ENCODE results near the gene GPS2. TPM values are rescaled to one million over a fixed set of nuclear protein-coding genes. Genes with fewer than 3 reads are reported as not detected.

The GPS2 gene
- total and polyA plus RNA-seq, 8 donors: 48.2 to 102 (median 80.8) TPM

- DNase-seq (peak in 2 of 4 donors; percentile 60 to 81), ATAC-seq (peak; percentile 72)
- peaks cover 0 to 23% of the 10 kb centered on the region in 2 donors for H3K36me3 ChIP-seq
- no peak for TF ChIP-seq CTCF (IDR thresholded peaks at IDR 0.05)
- peak overlapping the region; percentile 46 to 88 for H3K27ac ChIP-seq
- H3K9me3 ChIP-seq: no peaks in the 10 kb centered on the region
- H3K27me3 ChIP-seq: peaks cover 10 to 58% of the 10 kb centered on the region in 2 donors
- peaks cover 3 to 46% of the 10 kb centered on the region in 2 donors for H3K4me1 ChIP-seq
- H3K4me3 ChIP-seq: peak overlapping the region; percentile 56 to 59
- intact Hi-C loops (cut with DNase I): no loop called here
Measured at GRCh38 chr17:7262935-7263800, 52.0 kb downstream of the GPS2 start.

Other genes starting within 250 kb of the GPS2 start
Only the 30 nearest of the 34 such genes appear.
- 1 to 10 TPM; 1.0 to 2.7 TPM for gene ASGR2, start 200.5 kb downstream of the GPS2 start, total RNA-seq
- gene ASGR2, start 200.5 kb downstream of the GPS2 start, polyA plus RNA-seq (ENCODE audit: insufficient read length in 6 of 6): under 1 TPM; 0.34 to 0.76 (median 0.51) TPM
- gene ASGR1, start 136.0 kb downstream of the GPS2 start, total RNA-seq: 1 to 10 TPM; 2.4 to 7.7 TPM
- 10 to 100 TPM in 4 of 6 donors, 1 to 10 TPM in 2; 8.7 to 13.0 (median 11.0) TPM for gene ASGR1, start 136.0 kb downstream of the GPS2 start, polyA plus RNA-seq (ENCODE audit: insufficient read length in 6 of 6)
- gene DLG4, start 95.5 kb downstream of the GPS2 start, total RNA-seq: 10 to 100 TPM; 25.9 to 33.8 TPM
- 10 to 100 TPM; 35.6 to 60.0 (median 47.6) TPM for gene DLG4, start 95.5 kb downstream of the GPS2 start, polyA plus RNA-seq (ENCODE audit: insufficient read length in 6 of 6)
- 100 to 1,000 TPM; 610 to 654 TPM for gene ACADVL, start 95.4 kb downstream of the GPS2 start, total RNA-seq
- 100 to 1,000 TPM; 285 to 403 (median 362) TPM for gene ACADVL, start 95.4 kb downstream of the GPS2 start, polyA plus RNA-seq (ENCODE audit: insufficient read length in 6 of 6)
- 10 to 100 TPM; 36.9 to 46.3 TPM for gene DVL2, start 80.8 kb downstream of the GPS2 start, total RNA-seq
- gene DVL2, start 80.8 kb downstream of the GPS2 start, polyA plus RNA-seq (ENCODE audit: insufficient read length in 6 of 6): 10 to 100 TPM; 51.7 to 59.7 (median 54.6) TPM
- 10 to 100 TPM; 31.1 to 45.4 TPM for gene PHF23, start 75.9 kb downstream of the GPS2 start, total RNA-seq
- 10 to 100 TPM; 32.8 to 51.2 (median 46.1) TPM for gene PHF23, start 75.9 kb downstream of the GPS2 start, polyA plus RNA-seq (ENCODE audit: insufficient read length in 6 of 6)
- 100 to 1,000 TPM; 545 to 559 TPM for gene GABARAP, start 72.9 kb downstream of the GPS2 start, total RNA-seq
- gene GABARAP, start 72.9 kb downstream of the GPS2 start, polyA plus RNA-seq (ENCODE audit: insufficient read length in 6 of 6): 100 to 1,000 TPM; 442 to 526 (median 470) TPM
- gene CTDNEP1, start 63.6 kb downstream of the GPS2 start, total RNA-seq: 100 to 1,000 TPM; 134 to 171 TPM
- gene CTDNEP1, start 63.6 kb downstream of the GPS2 start, polyA plus RNA-seq (ENCODE audit: insufficient read length in 6 of 6): 100 to 1,000 TPM; 133 to 154 (median 146) TPM
- gene ELP5, start 63.1 kb downstream of the GPS2 start, total RNA-seq: 10 to 100 TPM; 26.5 to 46.6 TPM
- 10 to 100 TPM; 36.6 to 49.7 (median 42.9) TPM for gene ELP5, start 63.1 kb downstream of the GPS2 start, polyA plus RNA-seq (ENCODE audit: insufficient read length in 6 of 6)
- 100 to 1,000 TPM; 187 to 197 TPM for gene CLDN7, start 52.9 kb downstream of the GPS2 start, total RNA-seq
- gene CLDN7, start 52.9 kb downstream of the GPS2 start, polyA plus RNA-seq (ENCODE audit: insufficient read length in 6 of 6): 10 to 100 TPM; 26.0 to 37.0 (median 34.8) TPM
- gene SLC2A4, start 33.6 kb downstream of the GPS2 start, total RNA-seq: under 1 TPM; 0.60 to 0.85 TPM
- 1 to 10 TPM in 4 of 6 donors, under 1 TPM in 2; 0.93 to 1.5 (median 1.3) TPM for gene SLC2A4, start 33.6 kb downstream of the GPS2 start, polyA plus RNA-seq (ENCODE audit: insufficient read length in 6 of 6)
- gene YBX2, start 20.7 kb downstream of the GPS2 start, total RNA-seq: under 1 TPM; 0.37 to 0.67 TPM
- gene YBX2, start 20.7 kb downstream of the GPS2 start, polyA plus RNA-seq (ENCODE audit: insufficient read length in 6 of 6): 1 to 10 TPM; 1.3 to 2.5 (median 1.6) TPM
- 100 to 1,000 TPM; 307 to 622 TPM for gene EIF5A, start 7.7 kb downstream of the GPS2 start, total RNA-seq
- gene EIF5A, start 7.7 kb downstream of the GPS2 start, polyA plus RNA-seq (ENCODE audit: insufficient read length in 6 of 6): 100 to 1,000 TPM; 213 to 323 (median 262) TPM
- gene NEURL4, start 14.0 kb upstream of the GPS2 start, total RNA-seq: 10 to 100 TPM; 27.8 to 35.2 TPM
- 10 to 100 TPM; 22.2 to 36.8 (median 27.9) TPM for gene NEURL4, start 14.0 kb upstream of the GPS2 start, polyA plus RNA-seq (ENCODE audit: insufficient read length in 6 of 6)
- gene ACAP1, start 21.2 kb upstream of the GPS2 start, total RNA-seq: 10 to 100 TPM in 1 of 2 donors, 1 to 10 TPM in 1; 9.9 to 51.4 TPM
- 10 to 100 TPM in 2 of 6 donors, 1 to 10 TPM in 4; 6.7 to 11.3 (median 8.1) TPM for gene ACAP1, start 21.2 kb upstream of the GPS2 start, polyA plus RNA-seq (ENCODE audit: insufficient read length in 6 of 6)
- 10 to 100 TPM; 10.3 to 10.7 TPM for gene KCTD11, start 36.8 kb upstream of the GPS2 start, total RNA-seq
- 10 to 100 TPM in 3 of 6 donors, 1 to 10 TPM in 3; 8.3 to 13.1 (median 9.9) TPM for gene KCTD11, start 36.8 kb upstream of the GPS2 start, polyA plus RNA-seq (ENCODE audit: insufficient read length in 6 of 6)
- gene TMEM95, start 39.8 kb upstream of the GPS2 start, total RNA-seq: not detected
- gene TMEM95, start 39.8 kb upstream of the GPS2 start, polyA plus RNA-seq (ENCODE audit: insufficient read length in 6 of 6): not detected
- gene TNK1, start 65.7 kb upstream of the GPS2 start, total RNA-seq: 1 to 10 TPM; 6.1 to 6.4 TPM
- gene TNK1, start 65.7 kb upstream of the GPS2 start, polyA plus RNA-seq (ENCODE audit: insufficient read length in 6 of 6): 1 to 10 TPM; 5.3 to 8.7 (median 6.4) TPM
- 10 to 100 TPM; 42.0 to 42.7 TPM for gene PLSCR3, start 79.2 kb upstream of the GPS2 start, total RNA-seq
- gene PLSCR3, start 79.2 kb upstream of the GPS2 start, polyA plus RNA-seq (ENCODE audit: insufficient read length in 6 of 6): 10 to 100 TPM; 46.0 to 62.5 (median 57.7) TPM
- gene TMEM256, start 88.7 kb upstream of the GPS2 start, total RNA-seq: 10 to 100 TPM; 50.7 to 56.0 TPM
- 10 to 100 TPM; 70.7 to 75.7 (median 72.5) TPM for gene TMEM256, start 88.7 kb upstream of the GPS2 start, polyA plus RNA-seq (ENCODE audit: insufficient read length in 6 of 6)
- gene NLGN2, start 92.5 kb upstream of the GPS2 start, total RNA-seq: 10 to 100 TPM; 14.8 to 20.1 TPM
- 10 to 100 TPM; 25.3 to 34.4 (median 30.1) TPM for gene NLGN2, start 92.5 kb upstream of the GPS2 start, polyA plus RNA-seq (ENCODE audit: insufficient read length in 6 of 6)
- not detected for gene SPEM1, start 105.0 kb upstream of the GPS2 start, total RNA-seq
- not detected for gene SPEM1, start 105.0 kb upstream of the GPS2 start, polyA plus RNA-seq (ENCODE audit: insufficient read length in 6 of 6)
- gene SPEM2, start 110.3 kb upstream of the GPS2 start, total RNA-seq: not detected
- gene SPEM2, start 110.3 kb upstream of the GPS2 start, polyA plus RNA-seq (ENCODE audit: insufficient read length in 6 of 6): not detected
- gene SPEM3, start 113.5 kb upstream of the GPS2 start, total RNA-seq: not detected
- gene SPEM3, start 113.5 kb upstream of the GPS2 start, polyA plus RNA-seq (ENCODE audit: insufficient read length in 6 of 6): not detected
- gene TMEM102, start 120.1 kb upstream of the GPS2 start, total RNA-seq: 1 to 10 TPM; 7.2 to 9.6 TPM
- gene TMEM102, start 120.1 kb upstream of the GPS2 start, polyA plus RNA-seq (ENCODE audit: insufficient read length in 6 of 6): 1 to 10 TPM; 2.1 to 3.3 (median 2.6) TPM
- gene FGF11, start 124.2 kb upstream of the GPS2 start, total RNA-seq: 1 to 10 TPM in 1 of 2 donors, under 1 TPM in 1; 0.97 to 1.7 TPM
- 1 to 10 TPM; 1.7 to 2.8 (median 2.3) TPM for gene FGF11, start 124.2 kb upstream of the GPS2 start, polyA plus RNA-seq (ENCODE audit: insufficient read length in 6 of 6)
- gene CHRNB1, start 129.7 kb upstream of the GPS2 start, total RNA-seq: 10 to 100 TPM; 10.6 to 12.1 TPM
- 10 to 100 TPM in 2 of 6 donors, 1 to 10 TPM in 4; 7.0 to 10.3 (median 9.6) TPM for gene CHRNB1, start 129.7 kb upstream of the GPS2 start, polyA plus RNA-seq (ENCODE audit: insufficient read length in 6 of 6)
- gene ZBTB4, start 164.3 kb upstream of the GPS2 start, total RNA-seq: 10 to 100 TPM; 46.2 to 63.2 TPM
- gene ZBTB4, start 164.3 kb upstream of the GPS2 start, polyA plus RNA-seq (ENCODE audit: insufficient read length in 6 of 6): 10 to 100 TPM; 39.7 to 49.7 (median 42.8) TPM
- gene SLC35G6, start 166.1 kb upstream of the GPS2 start, total RNA-seq: not detected
- under 1 TPM; 0.17 to 0.35 (median 0.35) TPM for gene SLC35G6, start 166.1 kb upstream of the GPS2 start, polyA plus RNA-seq (ENCODE audit: insufficient read length in 6 of 6)
- gene POLR2A, start 169.0 kb upstream of the GPS2 start, total RNA-seq: 100 to 1,000 TPM in 1 of 2 donors, 10 to 100 TPM in 1; 90.8 to 116 TPM
- gene POLR2A, start 169.0 kb upstream of the GPS2 start, polyA plus RNA-seq (ENCODE audit: insufficient read length in 6 of 6): 100 to 1,000 TPM in 4 of 6 donors, 10 to 100 TPM in 2; 97.2 to 118 (median 109) TPM